NCI-H524 treated with DMSO at 0.1 percent for 48 hours (cell line): Measurements from ENCODE around the gene KRT23.

ENCODE experiments used
- DNase-seq: peaks from one replicate; lab custom pipeline; 2025; lab: John Stamatoyannopoulos, UW

KRT23 gene, protein sequence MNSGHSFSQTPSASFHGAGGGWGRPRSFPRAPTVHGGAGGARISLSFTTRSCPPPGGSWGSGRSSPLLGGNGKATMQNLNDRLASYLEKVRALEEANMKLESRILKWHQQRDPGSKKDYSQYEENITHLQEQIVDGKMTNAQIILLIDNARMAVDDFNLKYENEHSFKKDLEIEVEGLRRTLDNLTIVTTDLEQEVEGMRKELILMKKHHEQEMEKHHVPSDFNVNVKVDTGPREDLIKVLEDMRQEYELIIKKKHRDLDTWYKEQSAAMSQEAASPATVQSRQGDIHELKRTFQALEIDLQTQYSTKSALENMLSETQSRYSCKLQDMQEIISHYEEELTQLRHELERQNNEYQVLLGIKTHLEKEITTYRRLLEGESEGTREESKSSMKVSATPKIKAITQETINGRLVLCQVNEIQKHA

DNA sequence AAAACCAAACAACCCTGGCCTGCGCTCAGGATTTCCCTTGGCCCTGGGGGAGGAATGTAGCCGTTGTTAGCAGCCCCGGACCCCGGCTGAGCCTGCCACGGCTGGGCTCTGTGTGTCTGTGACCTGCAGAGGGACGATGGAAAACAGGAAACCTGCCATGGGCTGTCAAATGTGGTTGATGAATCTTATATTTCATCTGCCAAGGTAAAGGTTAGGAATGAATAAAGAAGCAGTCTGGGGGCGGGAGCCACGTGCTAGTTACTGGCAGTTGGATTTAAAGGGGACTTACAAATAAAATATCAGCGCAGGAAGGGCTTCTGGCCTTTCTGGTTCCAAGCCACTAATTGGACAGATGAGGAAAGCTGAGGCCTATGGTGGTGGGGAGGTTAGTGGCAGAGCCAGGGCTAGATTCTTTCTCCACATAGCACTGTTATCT lies at the start of gene KRT23:
KRT23 (minus strand) TSS at position 263 of the 436 bp plus-strand sequence. CDS start 1,043 bp downstream, outside the sequence.
- DNase-seq: no peak

DNA sequence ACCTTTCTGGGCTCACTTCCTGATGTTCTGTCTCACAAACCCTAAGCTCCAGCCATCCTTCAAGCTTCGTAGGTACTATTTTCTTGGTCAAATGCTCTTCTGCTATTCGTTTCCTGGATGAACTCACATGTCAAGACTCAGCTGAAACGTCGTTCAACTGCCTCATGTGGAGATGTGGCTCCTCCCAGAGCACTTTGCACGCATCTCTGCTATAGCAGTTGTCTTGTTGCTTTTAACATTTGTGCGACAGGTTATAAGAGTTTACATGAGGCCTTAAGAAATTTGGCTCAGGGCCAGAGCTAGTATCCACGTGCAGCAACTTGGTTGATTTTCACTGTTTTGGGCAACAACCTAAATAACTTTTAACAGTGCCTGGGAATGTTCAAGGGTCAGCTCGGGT lies 49.5 kb upstream of the KRT23 start:
- no peak for DNase-seq

DNA sequence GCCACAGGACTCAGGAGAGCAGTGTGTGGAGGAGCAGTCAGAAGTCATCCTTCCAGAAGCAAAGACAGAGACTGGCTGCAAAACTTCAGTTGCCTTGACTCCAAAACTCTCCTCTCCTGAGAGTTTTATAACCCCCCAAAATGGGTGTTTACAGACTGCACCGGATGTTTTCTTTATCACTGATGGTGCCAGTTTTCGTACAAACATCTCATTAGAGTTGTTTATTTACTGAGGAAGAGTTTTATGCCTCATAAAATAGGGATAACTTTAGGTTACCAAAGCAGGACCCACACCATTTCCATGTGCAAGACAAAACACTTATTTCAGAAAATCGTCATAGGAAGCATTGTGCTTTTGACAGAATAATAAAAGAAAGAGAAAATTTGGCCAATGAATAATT lies 46.8 kb upstream of the KRT23 start, which contains the start of gene KRT40:
KRT40 (minus strand) TSS at position 101 of the 400 bp plus-strand sequence; CDS start at position 48, 53 bp downstream.
- DNase-seq: no peak

DNA sequence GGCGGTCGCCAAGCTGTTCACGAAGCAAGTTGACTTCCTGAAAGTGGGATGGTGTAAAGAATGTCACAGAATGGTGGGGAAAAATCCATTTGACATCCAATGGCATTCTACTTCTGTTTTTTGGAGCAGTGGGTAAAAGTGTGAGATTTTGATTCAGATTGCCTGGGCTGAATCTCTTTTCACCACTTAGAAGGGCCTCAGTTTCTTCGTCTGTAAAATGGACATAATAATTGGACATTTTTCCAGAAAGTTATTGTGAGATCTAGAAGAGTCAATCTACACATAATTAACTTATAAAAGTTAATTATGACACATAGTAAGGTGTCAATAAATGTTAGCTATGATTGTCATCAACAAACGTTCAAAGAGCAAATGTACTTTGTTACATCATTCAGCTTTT lies 43.7 kb upstream of the KRT23 start:
- no peak for DNase-seq

DNA sequence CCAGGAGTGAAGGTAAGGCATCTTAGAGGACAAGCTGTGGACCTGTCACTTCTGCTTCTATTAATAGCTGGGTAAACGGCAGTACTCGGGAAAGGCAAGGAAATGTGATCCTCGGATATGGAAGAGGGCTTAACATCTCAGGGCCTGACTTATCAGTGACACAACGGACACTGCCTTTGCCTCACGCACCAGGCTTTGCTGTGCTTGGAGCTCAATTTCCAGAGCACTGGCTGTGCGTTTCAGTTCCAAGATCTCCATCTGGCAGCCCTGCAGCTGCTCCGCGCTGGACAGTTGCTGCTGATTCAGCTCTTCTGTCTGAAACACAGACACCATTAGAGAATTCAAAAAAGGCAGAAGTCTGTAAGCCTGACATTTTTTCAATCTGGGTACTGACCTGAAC lies 43.1 kb upstream of the KRT23 start:
- no peak for DNase-seq

DNA sequence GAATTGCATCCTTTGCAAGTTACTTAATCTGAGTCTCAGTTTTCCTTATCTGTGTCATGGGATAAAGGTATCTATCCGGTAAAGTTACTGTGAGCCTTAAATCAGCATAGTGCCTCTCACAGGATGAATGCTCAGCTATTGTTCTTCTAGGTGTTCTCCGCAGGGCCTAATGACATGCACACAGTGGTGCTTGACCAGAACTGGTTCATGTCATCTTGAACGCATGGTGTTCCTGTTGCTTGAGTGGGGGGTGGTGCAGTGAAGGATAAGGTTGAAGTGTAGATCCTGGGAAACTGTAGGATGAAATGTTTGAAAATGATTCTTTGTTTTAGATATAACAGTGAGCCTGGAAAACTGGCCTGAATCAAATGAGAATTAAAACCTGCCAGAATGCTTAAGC lies 42.7 kb upstream of the KRT23 start:
- no peak for DNase-seq

DNA sequence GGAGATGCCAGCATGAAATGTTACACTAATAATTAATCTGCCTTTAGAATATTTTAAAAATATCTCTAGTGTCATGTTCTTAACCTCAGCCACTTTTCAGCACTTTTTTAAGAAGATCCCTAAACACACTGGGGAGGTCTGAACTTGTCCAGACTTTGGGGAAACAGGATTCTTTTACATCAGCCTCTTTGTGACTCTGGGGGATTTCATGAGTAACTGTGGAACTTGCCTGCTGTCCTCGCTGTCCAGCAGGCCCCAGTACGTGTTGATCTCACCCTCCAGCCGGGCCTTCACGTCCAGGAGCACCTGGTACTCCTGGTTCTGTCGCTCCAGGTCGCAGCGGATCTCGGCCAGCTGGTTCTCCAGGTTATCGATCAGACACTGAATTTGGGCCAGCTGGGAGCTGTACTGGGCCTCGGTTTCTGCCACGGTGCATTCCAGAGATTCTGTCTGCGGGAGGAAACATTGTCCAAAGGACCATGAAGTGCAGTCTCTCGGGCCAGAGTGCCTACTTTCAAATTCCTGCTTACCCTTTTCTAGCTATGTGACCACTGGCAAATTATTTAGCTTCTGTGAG lies 41.2 kb upstream of the KRT23 start:
- DNase-seq: no peak

DNA sequence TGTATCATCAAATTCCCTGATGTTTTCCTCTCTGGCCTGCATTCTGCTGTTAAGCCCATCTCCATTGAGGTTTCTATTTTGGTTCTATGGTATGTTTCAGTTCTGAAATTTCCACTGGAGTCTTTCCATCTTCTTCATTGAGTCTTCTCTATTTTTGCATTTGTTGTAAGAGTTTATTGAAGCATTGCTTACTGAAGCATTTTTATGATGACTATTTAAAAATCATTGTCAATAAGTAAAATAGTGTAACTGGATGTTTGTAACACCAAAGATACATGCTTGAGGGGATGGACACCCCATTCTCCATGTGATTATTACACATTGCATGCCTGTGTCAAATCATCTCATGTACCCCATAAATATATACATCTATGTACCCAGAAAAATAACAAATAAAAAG lies 38.1 kb upstream of the KRT23 start:
- DNase-seq: no peak

DNA sequence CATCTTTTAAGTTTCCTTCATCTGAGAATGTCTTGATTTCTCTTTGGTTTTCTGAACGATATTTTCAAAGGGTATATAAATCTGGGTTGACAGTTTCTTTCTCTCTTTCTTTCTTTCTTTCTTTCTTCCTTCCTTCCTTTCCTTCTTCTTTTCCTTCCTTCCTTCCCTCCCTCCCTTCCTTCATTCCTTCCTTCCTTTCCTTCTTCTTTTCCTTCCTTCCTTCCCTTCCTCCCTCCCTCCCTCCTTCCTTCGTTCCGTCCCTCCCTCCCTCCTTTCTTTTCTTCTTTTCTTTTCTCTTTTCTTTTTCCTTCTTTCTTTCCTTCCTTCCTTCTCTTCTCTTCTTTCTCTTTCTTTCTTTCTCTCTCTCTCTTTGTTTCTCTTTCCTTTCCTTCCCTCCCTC lies 36.9 kb upstream of the KRT23 start:
- no peak for DNase-seq

DNA sequence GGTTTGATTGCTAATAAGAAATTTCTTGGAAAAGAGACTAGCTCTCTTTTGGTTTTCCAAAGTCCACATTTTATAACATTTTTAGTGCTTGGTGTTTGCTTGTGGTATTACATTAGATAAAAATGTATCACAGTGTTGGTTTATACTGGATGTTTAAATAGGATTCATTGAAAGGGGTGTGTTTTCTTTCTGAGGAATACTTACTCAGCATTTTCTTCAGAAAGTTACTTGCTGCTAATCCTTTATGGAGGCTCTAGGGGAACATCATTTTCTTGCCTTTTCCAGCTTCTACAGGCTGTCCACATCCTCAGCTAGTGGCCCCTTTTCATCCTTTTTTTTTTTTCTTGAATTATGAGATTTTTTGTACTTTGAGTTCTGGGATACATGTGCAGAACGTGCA lies 30.1 kb upstream of the KRT23 start:
- DNase-seq: no peak

DNA sequence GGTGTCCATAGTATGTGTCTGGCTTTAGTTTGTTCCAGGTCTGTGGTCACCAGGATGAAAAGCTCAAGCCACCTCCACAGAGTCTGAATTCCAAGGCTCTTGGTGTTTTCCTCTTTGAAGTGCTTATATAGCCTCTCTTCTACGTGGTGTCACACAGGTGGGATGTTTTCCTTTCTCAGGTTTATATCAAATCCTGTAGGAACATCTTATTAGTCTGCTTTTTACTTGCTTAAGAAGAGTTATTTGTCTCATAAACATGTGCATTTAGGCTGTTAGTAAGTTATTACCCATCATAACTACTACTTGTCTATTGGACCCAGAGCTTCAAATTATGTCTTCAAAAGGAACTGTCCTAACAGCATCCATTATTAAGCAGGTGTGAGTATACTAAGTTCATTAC lies 29.4 kb upstream of the KRT23 start, which contains the start of gene KRT39:
KRT39 (minus strand) TSS at position 101 of the 400 bp plus-strand sequence; CDS start at position 9, 92 bp downstream.
- no peak for DNase-seq

DNA sequence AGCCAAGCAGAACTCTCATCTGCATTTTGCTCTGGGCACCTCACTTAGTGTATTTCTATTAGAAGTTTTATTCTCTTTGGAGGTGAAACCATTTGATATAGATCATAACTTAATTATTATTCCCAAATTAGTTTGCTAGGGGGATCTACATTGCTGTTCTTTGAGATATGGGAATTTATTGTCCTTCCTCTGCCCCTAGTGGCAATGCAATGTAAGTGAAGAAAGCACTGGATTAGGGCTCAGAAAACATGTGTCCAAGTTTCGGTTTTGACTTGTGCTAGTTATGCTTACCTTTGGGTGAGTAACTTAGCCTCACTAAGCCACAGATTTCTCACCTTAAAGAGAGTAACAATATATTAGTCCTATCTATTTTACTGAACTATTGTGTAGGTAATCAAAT lies 26.4 kb upstream of the KRT23 start:
- DNase-seq: no peak

DNA sequence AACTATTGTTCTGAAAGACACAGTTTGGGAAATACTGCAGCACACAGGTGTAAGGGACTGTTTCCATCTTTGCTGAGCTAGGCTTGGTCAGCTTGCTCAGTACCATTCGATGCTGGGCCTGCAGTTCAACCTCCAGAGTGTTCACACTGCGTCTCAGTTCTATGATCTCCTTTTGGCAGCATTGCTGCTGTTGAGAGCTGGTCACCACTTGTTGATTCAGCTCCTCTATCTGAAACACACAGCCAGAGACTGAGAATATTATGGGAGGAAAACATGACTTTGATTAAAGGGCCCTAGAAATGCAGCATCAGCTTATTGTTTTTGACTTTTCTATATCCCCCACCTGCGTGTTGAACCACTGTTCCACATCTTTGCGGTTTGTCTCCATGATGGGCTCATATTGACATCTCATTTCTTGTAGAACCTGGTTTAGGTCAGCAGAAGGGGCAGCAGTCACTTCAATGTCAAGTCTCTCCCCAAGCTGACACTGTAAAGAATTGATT lies 24.7 kb upstream of the KRT23 start:
- no peak for DNase-seq

DNA sequence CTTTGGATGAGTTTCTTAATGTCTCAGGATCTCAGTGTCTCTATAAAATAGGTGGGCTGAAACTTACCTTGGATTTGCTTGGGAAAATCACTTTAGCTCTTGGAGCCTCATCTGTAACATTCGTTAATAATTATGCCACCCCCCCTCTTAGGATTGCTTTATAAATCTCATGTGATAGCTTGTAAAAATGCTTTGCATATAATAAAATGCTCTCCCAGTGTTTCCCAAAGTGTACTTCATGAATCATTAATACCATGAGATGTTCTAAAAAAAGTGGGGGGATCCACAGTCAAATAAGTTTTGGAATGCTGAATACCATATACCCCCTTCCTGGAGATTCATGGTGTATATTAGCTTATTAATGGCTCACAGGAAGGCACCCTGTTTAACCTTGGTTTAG lies 24.1 kb upstream of the KRT23 start:
- DNase-seq: no peak

DNA sequence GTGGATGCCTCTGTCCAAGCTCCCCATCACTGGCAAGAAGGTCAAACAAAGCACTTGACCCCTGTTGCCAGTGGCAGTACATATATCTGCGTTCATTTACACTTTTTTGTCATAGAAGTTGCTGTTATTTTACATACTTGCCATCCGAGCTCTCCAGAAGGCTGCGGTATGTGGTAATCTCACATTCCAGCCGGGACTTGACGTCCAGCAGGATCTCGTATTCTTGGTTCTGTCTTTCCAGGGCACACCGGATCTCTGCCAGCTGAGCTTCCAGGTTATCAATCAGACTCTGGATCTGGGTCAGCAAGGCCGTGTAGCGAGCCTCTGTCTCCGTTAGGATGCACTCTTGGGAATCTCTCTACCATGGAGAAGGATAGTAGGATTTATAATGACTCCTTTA lies 22.7 kb upstream of the KRT23 start:
- DNase-seq: no peak

DNA sequence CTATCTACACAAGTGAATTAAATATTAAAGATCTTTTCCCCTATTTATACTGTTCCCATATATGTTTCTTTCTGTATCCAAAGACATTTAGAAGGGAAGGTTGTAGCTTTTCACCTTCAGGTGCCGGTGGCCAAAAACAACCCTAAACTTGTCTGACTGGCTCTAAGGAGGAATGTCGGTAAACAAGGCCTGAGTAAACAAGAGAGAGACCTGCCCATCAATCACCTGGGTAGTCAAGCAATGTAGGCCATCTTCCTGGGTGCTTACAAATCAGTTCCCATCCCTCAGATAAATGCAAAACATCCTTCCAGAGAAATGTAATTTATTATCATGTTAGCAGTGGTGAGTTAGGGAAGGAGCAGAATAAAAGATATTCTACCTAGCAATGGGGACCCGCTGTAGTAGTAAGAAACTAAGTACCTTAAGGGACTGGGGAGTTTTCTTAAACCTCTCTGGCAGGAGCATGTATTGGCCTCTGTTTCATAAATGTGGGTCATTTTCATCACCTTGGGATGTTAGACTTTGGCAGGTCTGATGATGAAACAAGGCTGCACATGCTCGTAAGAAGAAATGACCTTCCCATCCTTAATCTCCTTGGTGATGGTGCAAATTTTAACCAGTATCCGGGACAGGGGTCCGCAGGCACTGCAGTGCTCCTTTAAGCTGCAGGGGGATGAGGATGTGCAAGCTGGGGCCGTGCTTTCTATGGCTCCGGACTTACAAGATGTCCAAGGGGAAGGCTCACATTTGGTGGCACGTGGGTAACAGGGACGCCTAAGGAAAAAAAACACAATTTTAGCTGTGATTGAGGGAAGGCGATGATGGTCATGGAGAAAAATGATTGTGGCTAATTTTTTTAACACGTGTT lies 20.9 kb upstream of the KRT23 start:
- DNase-seq: no peak

DNA sequence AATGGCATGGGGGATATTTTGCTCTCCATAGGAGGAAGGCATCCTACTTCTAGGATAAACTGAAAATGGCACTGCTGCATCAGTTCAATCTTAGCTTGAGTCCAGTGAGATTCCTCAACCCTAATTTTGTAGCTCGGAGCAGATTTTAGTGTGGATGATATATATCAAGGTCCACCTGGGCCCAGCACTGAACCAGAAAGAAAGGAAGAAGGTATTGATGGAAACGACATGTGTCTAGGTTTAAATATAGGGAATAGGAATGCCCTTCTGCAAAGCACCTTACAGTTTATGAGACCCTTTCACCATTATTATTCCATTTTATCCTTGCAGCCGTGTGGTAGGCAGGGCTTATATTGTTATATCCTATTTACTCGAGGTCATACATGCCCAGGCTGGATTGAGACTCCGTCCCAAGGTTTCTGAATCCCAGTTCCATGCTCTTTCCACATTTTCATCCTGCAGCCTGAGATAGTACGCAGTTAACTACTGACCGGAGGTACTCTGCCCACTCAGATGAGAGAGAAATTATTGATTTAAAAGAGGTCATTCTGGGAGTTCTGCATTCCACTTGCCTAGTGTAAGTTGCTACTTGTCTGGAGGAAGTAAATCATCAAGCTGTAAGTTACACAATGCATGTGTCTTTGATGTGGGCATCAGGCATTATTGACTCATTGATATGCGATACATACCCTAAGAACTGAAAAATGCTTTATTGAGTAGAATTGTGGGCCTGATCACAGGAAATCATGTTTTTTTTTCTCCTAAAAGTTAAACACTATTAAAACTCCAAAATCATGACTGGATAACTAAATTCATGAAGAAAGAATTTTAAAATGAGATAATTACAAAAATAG lies 19.2 kb upstream of the KRT23 start:
- no peak for DNase-seq

DNA sequence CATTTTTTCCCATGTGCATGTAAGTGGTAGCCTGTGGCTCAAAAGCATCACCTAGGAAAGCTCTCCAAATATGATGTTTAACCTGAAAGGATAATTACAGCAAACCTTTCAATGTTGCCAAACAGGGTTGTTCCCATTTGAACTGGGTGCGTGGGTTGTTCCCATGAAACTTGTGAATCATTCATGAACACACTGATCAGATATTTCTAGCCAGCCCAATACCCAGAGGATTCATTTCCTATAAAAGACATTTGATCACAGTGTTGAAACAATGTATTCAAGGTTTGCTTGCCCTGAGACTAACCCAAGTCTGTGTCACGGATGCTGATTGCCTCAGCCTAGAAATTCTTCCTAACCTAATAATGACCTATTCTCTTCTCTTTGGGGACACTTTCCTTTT lies 16.4 kb upstream of the KRT23 start:
- DNase-seq: no peak

DNA sequence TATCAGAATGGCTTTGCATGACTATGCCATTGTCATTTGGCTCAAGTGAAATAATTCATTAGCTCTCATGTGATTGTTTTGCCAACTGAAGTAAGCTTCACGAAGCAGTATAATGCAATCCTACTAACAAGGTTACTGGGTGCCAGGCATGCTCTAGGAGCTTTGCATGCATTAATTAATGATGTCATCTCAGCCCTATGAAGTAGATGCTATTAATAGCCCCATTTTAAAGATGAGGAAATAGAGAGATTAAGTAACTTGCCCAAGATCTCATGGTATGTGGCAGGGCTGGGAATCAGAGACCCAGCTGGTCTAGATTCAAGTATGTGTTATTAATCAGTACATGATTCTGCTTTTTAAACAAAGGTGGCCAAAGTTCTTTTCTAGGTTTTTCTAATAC lies 15.2 kb upstream of the KRT23 start:
- no peak for DNase-seq

DNA sequence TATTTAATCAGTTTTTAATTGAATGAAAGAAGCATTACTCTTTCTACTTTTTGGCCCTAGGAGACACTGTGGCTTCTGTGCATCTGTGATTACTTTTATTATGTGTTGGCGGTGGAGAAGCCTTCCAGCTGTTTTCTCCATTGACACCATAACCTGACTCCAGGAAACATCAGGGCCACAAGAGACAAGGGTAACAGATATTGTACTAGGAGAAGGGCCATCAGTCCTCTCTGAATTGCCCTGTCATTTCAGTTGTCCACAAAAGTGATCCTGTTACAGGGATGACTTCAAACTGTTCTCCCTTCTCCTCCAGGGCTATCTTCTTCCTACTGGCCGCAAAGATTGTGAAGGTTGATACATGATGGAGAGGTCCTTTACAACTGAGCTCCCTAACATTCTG lies 14.7 kb upstream of the KRT23 start:
- DNase-seq: no peak

DNA sequence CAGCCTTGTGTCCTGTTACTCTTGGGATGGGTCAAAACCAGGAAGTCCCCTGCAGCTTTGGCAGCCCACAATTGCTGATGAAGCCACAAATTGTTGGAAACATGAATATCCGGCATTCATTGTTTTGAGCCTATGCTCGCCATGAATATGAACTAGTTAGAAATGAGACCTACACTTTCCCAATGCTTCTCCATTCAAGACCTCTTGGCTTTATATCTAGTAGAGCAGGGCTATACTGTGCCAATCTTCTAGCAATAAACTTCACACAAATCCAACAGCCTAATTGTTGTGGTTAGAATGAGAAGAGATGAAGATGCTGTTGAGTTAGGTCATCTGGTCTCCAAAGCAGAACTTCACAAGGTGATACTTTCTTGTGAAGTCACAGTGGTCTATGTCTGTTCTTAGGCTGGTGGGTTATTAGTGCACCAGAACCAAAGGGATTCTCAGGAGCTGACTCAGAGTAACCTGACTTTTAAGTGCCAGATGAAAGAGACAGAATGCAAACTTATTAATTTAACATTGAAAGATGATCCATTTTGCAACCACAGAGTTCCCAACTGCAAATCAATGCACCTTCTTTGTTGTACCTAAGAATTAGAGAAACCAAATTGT lies 13.7 kb upstream of the KRT23 start:
- DNase-seq: no peak
